ENCODE data around the gene OR5M8. TPM values are rescaled to one million over a fixed set of nuclear protein-coding genes. Genes with fewer than 3 reads are reported as not detected.

The OR5M8 gene
- total RNA-seq, 1 donor from 2014 or later = not detected

DNA sequence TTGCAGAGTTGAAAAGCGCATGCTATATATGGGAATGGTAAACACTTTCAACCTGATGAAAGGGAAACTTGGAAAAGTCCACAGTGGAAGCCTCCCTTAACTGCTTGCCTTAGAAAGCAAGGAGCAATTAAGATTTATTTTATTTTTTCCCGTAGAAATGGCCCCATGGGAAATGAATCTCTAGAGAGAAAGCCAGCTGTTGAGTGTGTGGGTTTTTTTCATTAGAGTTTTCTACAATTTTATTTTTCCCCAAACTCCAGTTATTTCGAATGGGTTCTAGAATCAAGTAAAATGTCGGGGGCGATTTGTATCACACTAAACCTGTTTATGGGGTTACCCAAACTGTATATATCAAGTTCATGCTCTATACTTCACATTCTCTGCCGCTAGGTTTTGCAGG is 17.9 kb downstream of the OR5M8 start, which contains the start of gene OR5M3:
TSS of gene OR5M3 (minus strand) at position 101 of the 400 bp plus-strand sequence. CDS start 2,855 bp downstream, outside the sequence.
- Mint-ChIP-seq H3K27ac (ENCODE audit: unreplicated experiment) (no peak within 1 kb of the TSS), H3K9me3 (ENCODE audit: unreplicated experiment) (no peaks in the 10 kb centered on the region), H3K27me3 (ENCODE audit: unreplicated experiment) (no peaks in the 10 kb centered on the region), H3K4me3 (ENCODE audit: unreplicated experiment) (no peak within 1 kb of the TSS), H3K4me1 (ENCODE audit: low read depth, unreplicated experiment) (peaks cover 1% of the 10 kb centered on the region), H3K36me3 (ENCODE audit: unreplicated experiment) (no peaks in the 10 kb centered on the region)
- TF ChIP-seq, protein P1, sequence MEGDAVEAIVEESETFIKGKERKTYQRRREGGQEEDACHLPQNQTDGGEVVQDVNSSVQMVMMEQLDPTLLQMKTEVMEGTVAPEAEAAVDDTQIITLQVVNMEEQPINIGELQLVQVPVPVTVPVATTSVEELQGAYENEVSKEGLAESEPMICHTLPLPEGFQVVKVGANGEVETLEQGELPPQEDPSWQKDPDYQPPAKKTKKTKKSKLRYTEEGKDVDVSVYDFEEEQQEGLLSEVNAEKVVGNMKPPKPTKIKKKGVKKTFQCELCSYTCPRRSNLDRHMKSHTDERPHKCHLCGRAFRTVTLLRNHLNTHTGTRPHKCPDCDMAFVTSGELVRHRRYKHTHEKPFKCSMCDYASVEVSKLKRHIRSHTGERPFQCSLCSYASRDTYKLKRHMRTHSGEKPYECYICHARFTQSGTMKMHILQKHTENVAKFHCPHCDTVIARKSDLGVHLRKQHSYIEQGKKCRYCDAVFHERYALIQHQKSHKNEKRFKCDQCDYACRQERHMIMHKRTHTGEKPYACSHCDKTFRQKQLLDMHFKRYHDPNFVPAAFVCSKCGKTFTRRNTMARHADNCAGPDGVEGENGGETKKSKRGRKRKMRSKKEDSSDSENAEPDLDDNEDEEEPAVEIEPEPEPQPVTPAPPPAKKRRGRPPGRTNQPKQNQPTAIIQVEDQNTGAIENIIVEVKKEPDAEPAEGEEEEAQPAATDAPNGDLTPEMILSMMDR (IDR thresholded peaks at IDR 0.05; ENCODE audit: partially characterized antibody, unreplicated experiment) = no peak
- no peak for DNase-seq

DNA sequence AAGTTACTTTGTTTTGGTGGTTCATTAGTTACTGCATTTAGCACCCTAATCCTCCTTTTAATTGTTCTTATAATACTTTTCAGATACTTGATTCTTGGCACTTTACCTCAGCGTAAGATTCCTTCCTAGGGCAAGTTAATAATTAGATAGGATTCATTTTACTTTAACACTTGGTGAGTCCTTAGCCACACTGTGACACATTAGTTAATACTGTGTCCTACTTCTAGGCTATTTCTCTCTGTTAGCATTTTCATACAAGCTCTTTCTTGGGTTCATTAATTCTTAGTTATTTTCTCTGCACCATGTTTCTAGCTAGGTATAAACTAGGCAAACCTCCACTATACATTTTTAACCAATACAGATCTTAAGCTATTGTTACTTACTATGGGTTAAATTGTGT is 34.1 kb downstream of the OR5M8 start:
- Mint-ChIP-seq H3K27ac (ENCODE audit: unreplicated experiment) (no peak overlapping the region), H3K9me3 (ENCODE audit: unreplicated experiment) (peaks cover 2% of the 10 kb centered on the region), H3K4me3 (ENCODE audit: unreplicated experiment) (no peak overlapping the region), H3K4me1 (ENCODE audit: low read depth, unreplicated experiment) (no peaks in the 10 kb centered on the region), H3K27me3 (ENCODE audit: unreplicated experiment) (no peaks in the 10 kb centered on the region), H3K36me3 (ENCODE audit: unreplicated experiment) (no peaks in the 10 kb centered on the region)
- TF ChIP-seq, protein P1 (IDR thresholded peaks at IDR 0.05; ENCODE audit: partially characterized antibody, unreplicated experiment) = no peak
- DNase-seq = no peak

DNA sequence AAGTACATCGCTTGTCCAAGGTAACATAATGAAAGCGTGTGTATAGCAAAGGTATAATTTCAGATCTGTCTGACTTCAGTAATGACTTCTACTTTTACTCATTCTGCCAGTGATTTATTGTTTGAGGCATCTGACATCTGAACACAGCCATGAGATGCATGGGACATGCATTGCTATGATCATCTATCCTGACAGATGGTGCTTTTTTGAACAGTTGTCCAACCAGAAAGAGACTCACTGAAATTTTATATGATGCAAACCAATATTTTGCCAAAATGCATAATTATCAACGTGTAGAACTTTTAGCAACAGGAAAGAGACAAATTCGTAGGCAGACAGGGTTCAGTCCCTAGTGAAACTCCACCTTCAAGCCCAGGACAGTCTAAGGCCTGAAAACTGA is 37.6 kb downstream of the OR5M8 start:
- Mint-ChIP-seq H3K4me1 (ENCODE audit: low read depth, unreplicated experiment) (no peaks in the 10 kb centered on the region), H3K27me3 (ENCODE audit: unreplicated experiment) (no peaks in the 10 kb centered on the region), H3K9me3 (ENCODE audit: unreplicated experiment) (peaks cover 2% of the 10 kb centered on the region), H3K4me3 (ENCODE audit: unreplicated experiment) (no peak overlapping the region), H3K36me3 (ENCODE audit: unreplicated experiment) (no peaks in the 10 kb centered on the region), H3K27ac (ENCODE audit: unreplicated experiment) (no peak overlapping the region)
- DNase-seq = no peak
- TF ChIP-seq, protein P1 (IDR thresholded peaks at IDR 0.05; ENCODE audit: partially characterized antibody, unreplicated experiment) = no peak

Other genes with a start within 250 kb of the OR5M8 start
- gene OR5T3, start 239.1 kb downstream of the OR5M8 start, total RNA-seq (ENCODE audit: unreplicated experiment) = not detected
- not detected for gene OR5T1, start 217.2 kb downstream of the OR5M8 start, total RNA-seq (ENCODE audit: unreplicated experiment)
- not detected for gene OR8H1, start 199.1 kb downstream of the OR5M8 start, total RNA-seq (ENCODE audit: unreplicated experiment)
- gene OR8K3, start 176.2 kb downstream of the OR5M8 start, total RNA-seq (ENCODE audit: unreplicated experiment) = not detected
- gene OR8K1, start 145.3 kb downstream of the OR5M8 start, total RNA-seq (ENCODE audit: unreplicated experiment) = not detected
- not detected for gene OR8J1, start 137.1 kb downstream of the OR5M8 start, total RNA-seq (ENCODE audit: unreplicated experiment)
- not detected for gene OR8U1, start 115.7 kb downstream of the OR5M8 start, total RNA-seq (ENCODE audit: unreplicated experiment)
- gene OR5AL1, start 78.7 kb downstream of the OR5M8 start, total RNA-seq (ENCODE audit: unreplicated experiment) = not detected
- gene OR5M3, start 18.0 kb downstream of the OR5M8 start, total RNA-seq (ENCODE audit: unreplicated experiment) = not detected
- not detected for gene OR5M11, start 51.9 kb upstream of the OR5M8 start, total RNA-seq (ENCODE audit: unreplicated experiment)
- gene OR5M10, start 86.4 kb upstream of the OR5M8 start, total RNA-seq (ENCODE audit: unreplicated experiment) = not detected
- gene OR5M1, start 123.5 kb upstream of the OR5M8 start, total RNA-seq (ENCODE audit: unreplicated experiment) = not detected
- not detected for gene OR5AP2, start 151.1 kb upstream of the OR5M8 start, total RNA-seq (ENCODE audit: unreplicated experiment)
- not detected for gene OR5AR1, start 172.3 kb upstream of the OR5M8 start, total RNA-seq (ENCODE audit: unreplicated experiment)
- gene OR9G1, start 207.7 kb upstream of the OR5M8 start, total RNA-seq (ENCODE audit: unreplicated experiment) = not detected

Measured in glutamatergic neuron (in vitro differentiated cells).